GM10248 (cell line): ENCODE data around the gene RSPH3.

Source experiments
- CTCF ChIA-PET: fragments of 300-600 bp; sonication (Branson Sonifier 250); formaldehyde crosslinking; extraction: SDS; loops from one replicate; lab custom pipeline; 2021; ENCODE audit warnings: antibody characterized with exemption; lab: Yijun Ruan, JAX
- POLR2A ChIA-PET: fragments of 350-650 bp; sonication (Branson Sonifier 250); formaldehyde crosslinking; extraction: SDS; loops from one replicate; lab custom pipeline; 2020; ENCODE audit warnings: antibody characterized with exemption; lab: Yijun Ruan, JAX
- DNase-seq: peaks from one replicate; pipeline ENCODE4 v3.0.0; 2012; ENCODE audit errors: extremely low spot score
- CTCF ChIP-seq: IDR thresholded peaks from 2 replicates; pipeline ENCODE4 v1.5.1; 2012; ENCODE audit warnings: mild to moderate bottlenecking, low read depth; ENCODE audit errors: extremely low read depth, missing control alignments, control extremely low read depth

The RSPH3 gene

DNA sequence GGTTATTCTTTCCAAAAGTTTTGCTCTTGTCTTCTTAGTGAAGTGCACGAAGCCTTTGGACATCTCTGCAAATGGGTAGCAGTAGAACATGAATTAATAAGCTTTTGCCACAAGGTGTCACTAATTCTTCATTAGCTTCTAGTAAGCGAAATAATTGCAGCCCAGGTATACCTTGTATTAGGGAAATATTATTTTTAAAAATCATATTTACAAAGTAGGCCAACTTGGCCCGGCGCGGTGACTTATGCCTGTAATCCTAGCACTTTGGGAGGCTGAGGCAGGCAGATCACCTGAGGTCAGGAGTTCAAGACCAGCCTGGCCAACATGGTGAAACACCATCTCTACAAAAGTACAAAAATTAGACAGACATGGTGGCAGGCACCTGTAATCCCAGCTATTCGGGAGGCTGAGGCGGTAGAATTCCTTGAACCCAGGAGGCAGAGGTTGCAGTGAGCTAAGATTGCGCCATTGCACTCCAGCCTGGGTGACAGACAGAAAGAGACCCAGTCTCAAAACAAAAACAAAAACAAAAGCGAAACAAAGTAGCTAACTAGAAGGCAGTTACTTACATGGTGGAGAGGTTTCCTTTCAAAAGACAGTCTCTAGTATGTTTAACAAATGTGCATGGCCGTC is 8.8 kb upstream of the RSPH3 start:
- peak; percentile 61 for DNase-seq
- ChIA-PET CTCF (interaction anchor here (0.7 to 13.3 kb wide), 44 partner anchors 9 to 672 kb away, joined by 3 to 213 read pairs (median 4); partner anchors contain the start of genes DYNLT1 and RSPH3), POLR2A (interaction anchor here (0.7 to 1.2 kb wide), 2 partner anchors 8 to 31 kb away, joined by 3 to 4 read pairs; no protein-coding TSS in a partner anchor)
- TF ChIP-seq CTCF = peak; percentile 59

- no peak for TF ChIP-seq CTCF
- CTCF ChIA-PET = interaction anchor here (0.8 to 13.3 kb wide), 17 partner anchors 7 to 793 kb away, joined by 3 to 213 read pairs (median 14); partner anchors contain the start of genes RSPH3 and TAGAP
- POLR2A ChIA-PET = no interaction called here
These were observed 7.5 kb upstream of the RSPH3 start for GRCh38 chr6:159007510-159007909.

DNA sequence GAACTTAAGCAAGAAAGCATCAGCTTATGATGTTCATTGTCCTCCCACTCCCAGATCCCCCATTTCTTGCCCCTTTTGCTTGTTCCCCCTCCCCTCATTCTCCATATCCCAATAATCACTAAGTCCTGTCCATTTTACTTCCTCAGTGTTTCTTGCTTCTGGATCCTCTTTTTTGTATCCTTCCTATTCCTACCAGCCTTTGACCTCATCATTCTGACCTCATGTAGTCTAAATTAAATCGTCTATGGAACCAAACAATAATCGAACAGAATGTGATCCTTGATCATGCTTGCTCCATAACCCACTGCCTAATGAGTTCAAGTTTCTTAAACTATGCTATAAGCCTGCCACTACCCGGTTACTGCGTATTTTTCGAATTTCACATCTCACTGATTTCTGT is 5.4 kb upstream of the RSPH3 start:
- no peak for TF ChIP-seq CTCF
- ChIA-PET POLR2A (no interaction called here), CTCF (interaction anchor here (1.0 to 13.3 kb wide), 4 partner anchors 99 to 130 kb away, joined by 3 to 213 read pairs (median 124); no protein-coding TSS in a partner anchor)
- no peak for DNase-seq

More at GRCh38 chr6:159007510-159007909, 7.5 kb upstream of the RSPH3 start:
- no peak for DNase-seq

GRCh38 chr6:159004592-159004991 is 4.6 kb upstream of the RSPH3 start:
- ChIA-PET CTCF (interaction anchor here (1.0 to 13.3 kb wide), 7 partner anchors 38 to 131 kb away, joined by 3 to 213 read pairs (median 8); no protein-coding TSS in a partner anchor), POLR2A (no interaction called here)
- no peak for DNase-seq
- TF ChIP-seq CTCF = no peak

DNA sequence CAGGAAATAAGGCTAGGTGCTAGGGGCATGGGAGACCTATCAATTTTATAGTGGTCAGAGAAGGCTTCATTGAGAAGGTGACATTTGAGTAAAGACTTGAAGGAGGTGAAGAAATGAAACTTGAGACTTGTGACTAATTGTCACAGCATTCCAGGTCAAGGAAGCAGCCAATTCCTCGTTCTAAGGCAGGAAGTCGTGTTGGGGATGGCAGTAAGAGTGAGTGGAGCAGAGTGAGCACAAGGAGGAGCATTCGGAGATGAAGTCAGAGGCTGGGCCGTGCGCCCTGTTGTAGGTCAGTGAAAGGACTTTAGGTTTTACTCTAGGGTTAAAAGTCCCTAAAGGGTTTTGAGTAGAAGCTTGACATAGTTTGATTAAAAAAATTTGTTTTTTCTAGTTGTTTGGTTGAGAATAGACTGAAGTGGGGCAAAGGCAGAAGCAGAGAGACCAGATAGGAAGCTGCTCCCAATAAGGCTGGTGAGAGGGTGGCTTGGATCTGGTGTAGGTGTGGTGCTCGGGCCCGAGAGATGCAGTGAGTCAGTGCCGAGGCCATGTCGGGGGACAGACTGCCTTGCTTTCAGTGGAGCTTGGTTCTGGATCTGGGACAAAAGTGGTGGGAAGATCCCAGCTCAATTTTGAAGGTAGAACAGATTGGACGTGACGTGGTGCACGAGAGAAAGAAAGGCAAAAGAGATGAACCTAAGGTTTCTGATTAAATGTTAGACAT is 2.6 kb upstream of the RSPH3 start:
- DNase-seq = no peak
- no peak for TF ChIP-seq CTCF
- CTCF ChIA-PET = interaction anchor here (0.7 to 13.3 kb wide), 7 partner anchors 39 to 343 kb away, joined by 3 to 213 read pairs (median 3); no protein-coding TSS in a partner anchor
- POLR2A ChIA-PET = interaction anchor here (0.7 kb wide), 1 partner anchor 15 kb away, joined by 4 read pairs; no protein-coding TSS in a partner anchor

DNA sequence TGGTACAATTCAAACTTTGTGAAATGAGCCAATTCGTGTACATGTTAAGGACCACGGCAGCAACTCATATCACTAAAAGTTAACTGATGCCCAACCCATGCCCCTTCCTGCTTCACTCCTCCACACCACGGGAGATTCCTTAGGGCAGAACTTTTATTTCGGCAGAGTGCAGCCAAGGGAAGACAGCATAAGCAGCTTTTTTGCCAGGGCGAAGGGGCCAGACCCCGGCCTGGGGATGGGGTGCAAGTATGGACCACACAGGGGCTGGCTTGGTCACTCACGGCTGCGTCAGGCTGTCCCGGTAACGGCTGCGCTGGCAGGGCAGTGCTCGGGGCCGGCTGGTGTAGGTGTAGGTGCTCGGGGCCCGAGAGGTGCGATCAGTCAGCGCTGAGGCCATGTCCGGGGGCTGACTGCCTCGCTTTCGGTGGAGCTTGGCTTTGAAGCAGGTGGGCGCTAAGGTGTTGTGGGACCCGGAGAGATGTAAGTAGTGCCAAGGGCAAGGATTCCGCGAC is 792 bp downstream of the RSPH3 start:
- no peak for TF ChIP-seq CTCF
- ChIA-PET POLR2A (no interaction called here), CTCF (interaction anchor here (0.8 to 13.3 kb wide), 14 partner anchors 9 to 281 kb away, joined by 3 to 208 read pairs (median 6); no protein-coding TSS in a partner anchor)
- DNase-seq = no peak
